ENCODE measurements around the gene SLC1A3.

- TF ChIP-seq YY1 (IDR thresholded peaks at IDR 0.05; ENCODE audit: insufficient read depth, insufficient read length) (no peak), ZNF274 (IDR thresholded peaks at IDR 0.05; ENCODE audit: low read depth, low read length) (no peak)
Measured at GRCh38 chr5:36690041-36690961, 83.9 kb downstream of the SLC1A3 start.
